Measurements from ENCODE around the gene MYADM.

The MYADM gene, protein sequence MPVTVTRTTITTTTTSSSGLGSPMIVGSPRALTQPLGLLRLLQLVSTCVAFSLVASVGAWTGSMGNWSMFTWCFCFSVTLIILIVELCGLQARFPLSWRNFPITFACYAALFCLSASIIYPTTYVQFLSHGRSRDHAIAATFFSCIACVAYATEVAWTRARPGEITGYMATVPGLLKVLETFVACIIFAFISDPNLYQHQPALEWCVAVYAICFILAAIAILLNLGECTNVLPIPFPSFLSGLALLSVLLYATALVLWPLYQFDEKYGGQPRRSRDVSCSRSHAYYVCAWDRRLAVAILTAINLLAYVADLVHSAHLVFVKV

DNA sequence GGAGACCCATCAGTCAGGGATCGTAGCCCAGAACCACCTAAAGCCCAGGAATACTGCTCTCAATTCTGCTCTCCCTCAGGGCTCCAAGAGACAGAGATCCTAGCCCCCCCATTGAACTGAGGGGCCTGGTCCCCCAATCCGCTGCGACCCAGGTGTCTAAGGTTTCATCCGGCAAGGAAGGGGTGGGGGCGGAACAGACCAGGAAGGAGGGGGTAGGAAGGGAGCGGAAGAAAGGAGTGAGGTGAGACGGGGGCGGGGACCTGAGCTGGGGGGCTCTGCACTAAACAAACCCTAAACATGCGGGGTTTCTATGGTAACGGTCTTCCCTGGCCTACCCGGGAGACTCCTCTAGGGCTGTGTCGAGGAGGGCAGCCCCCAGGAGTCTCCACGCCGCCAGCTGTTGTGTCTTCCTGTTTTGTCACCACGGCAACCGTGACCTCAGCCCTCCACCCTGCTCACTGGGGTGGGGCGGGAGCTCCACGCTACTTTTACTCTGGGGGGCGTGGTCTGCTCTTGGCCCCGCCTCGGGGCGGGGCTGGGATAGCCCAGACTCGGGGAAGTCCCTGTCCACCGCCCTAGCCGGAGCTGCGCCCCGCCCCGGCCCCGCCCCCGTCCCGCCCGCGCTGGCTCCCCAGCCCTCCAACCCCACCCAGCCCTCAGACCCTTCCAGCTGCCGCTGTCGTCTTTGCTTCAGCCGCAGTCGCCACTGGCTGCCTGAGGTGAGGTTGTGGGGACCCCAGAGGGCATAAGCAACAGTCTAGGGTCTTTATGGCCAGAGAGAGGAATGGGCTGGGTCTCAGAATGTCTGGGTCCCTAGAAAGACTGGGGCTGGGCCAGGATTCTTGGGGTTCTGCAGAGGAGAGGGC, at the start of gene MYADM:
Gene MYADM, plus strand, starts transcription at position 659 of the 866 bp plus-strand sequence. CDS start 5,647 bp downstream, outside the sequence.
- ChIA-PET CTCF (interaction anchor here (0.7 kb wide), 1 partner anchor 59 kb away, joined by 4 read pairs; no protein-coding TSS in a partner anchor), POLR2A (ENCODE audit: low non-redundant PET) (no interaction called here)
- peak within 1 kb of the TSS; percentile 98 for H3K27ac ChIP-seq
- peak; percentile 97 for DNase-seq (ENCODE audit: low spot score)
- no peak for TF ChIP-seq CTCF (conservative IDR thresholded peaks at IDR 0.05; ENCODE audit: low read depth)

DNA sequence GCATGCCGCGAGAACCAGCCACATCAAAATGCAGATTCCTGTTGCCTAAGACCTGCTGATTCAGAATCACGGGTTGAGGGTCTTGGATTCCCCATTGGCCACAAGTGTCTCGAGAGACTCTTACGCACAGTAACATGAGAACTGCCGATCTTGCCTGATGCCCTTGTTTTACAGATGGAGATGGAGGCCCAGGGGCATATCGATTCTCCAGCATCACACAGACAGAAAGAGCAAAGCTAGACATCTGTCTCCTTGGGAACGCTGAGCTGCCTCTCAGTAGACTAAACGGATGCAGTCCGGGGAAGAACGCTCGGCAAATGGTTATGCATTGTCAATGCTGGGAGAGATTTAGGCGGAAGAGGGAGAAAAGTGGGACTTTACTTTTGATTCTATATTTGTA, 48.9 kb upstream of the MYADM start:
- POLR2A ChIA-PET (ENCODE audit: low non-redundant PET) = no interaction called here
- DNase-seq (ENCODE audit: low spot score) = no peak
- no peak overlapping the region for H3K27ac ChIP-seq
- no peak for TF ChIP-seq CTCF (conservative IDR thresholded peaks at IDR 0.05; ENCODE audit: low read depth)
- CTCF ChIA-PET = no interaction called here

- H3K27ac ChIP-seq = no peak overlapping the region
- CTCF ChIA-PET = interaction anchor here (1.5 kb wide), 1 partner anchor 10 kb away, joined by 5 read pairs; no protein-coding TSS in a partner anchor
- DNase-seq (ENCODE audit: low spot score) = no peak
- POLR2A ChIA-PET (ENCODE audit: low non-redundant PET) = no interaction called here
- no peak for TF ChIP-seq CTCF (conservative IDR thresholded peaks at IDR 0.05; ENCODE audit: low read depth)
Measured at GRCh38 chr19:53819861-53820260, 47.8 kb upstream of the MYADM start.

- ChIA-PET CTCF (interaction anchor here (0.6 kb wide), 1 partner anchor 59 kb away, joined by 3 read pairs; the partner anchor contains the start of gene PRKCG), POLR2A (ENCODE audit: low non-redundant PET) (no interaction called here)
- no peak for DNase-seq (ENCODE audit: low spot score)
- TF ChIP-seq CTCF (conservative IDR thresholded peaks at IDR 0.05; ENCODE audit: low read depth) = no peak
- H3K27ac ChIP-seq = no peak overlapping the region
Measured at GRCh38 chr19:53823380-53824120, 44.1 kb upstream of the MYADM start.

- ChIA-PET CTCF (interaction anchor here (0.8 kb wide), 1 partner anchor 206 kb away, joined by 3 read pairs; no protein-coding TSS in a partner anchor), POLR2A (ENCODE audit: low non-redundant PET) (no interaction called here)
- DNase-seq (ENCODE audit: low spot score) = no peak
Measured at GRCh38 chr19:53824134-53824611, 43.5 kb upstream of the MYADM start, which contains the start of gene NLRP12. NLRP12 (minus strand) TSS chr19:53824314; CDS start chr19:53824174, 140 bp downstream.

More at GRCh38 chr19:53824134-53824611, 43.5 kb upstream of the MYADM start, which contains the start of gene NLRP12:
- no peak within 1 kb of the TSS for H3K27ac ChIP-seq
- TF ChIP-seq CTCF (conservative IDR thresholded peaks at IDR 0.05; ENCODE audit: low read depth) = no peak
